ENCODE measurements around the gene MYO7A. TPM values are rescaled to one million over a fixed set of nuclear protein-coding genes. Genes with fewer than 3 reads are reported as not detected.

The MYO7A gene
- total and polyA plus RNA-seq, 2 of the 8 experiments (the other 6 are each of a cell fraction or from before 2014, with no cell fraction given) = 1.5 to 1.9 TPM

DNA sequence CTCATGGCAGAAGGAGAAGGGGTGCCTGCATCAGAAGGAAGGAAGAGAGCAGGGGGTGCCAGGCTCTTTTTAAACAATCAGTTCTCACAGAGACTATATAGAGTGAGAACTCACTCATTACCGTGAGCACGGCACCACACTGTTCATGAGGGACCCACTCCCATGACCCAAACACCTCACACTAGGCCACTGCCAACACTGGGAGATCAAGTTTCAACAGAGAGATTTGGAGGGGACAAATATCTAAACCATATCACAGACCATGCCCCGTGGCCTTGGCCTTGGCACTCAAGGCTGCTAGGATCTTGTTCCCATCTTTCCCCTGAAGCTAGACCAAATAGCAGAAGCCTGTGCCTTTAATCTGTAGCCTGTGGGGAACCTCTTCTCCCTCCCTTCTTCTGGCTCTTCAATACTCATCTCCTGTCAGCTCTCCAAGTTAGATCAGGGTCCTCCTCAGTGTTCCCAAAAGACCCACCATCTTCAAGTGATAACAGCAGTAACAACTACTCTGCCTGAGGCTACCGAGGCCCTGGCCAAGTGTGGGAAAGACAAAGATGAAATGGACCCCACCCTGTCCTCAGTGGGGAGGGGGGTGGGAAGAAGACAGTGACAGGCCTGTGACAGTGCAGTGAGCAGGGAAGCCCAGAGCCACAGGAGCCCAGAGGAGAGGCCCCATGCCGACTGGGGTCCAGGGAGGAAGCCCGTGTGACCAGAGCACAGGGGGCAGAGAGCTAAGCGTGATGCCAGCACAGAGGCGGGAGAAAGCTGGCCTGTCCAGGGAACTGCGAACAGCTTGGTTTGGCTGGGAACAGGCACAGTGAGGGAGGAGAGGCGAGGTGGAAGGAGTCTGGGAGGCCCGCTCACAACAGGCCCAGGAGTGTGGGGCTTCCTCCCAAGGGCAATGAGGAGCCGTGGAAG is 72.6 kb downstream of the MYO7A start (continued):
- TF ChIP-seq, protein P1, sequence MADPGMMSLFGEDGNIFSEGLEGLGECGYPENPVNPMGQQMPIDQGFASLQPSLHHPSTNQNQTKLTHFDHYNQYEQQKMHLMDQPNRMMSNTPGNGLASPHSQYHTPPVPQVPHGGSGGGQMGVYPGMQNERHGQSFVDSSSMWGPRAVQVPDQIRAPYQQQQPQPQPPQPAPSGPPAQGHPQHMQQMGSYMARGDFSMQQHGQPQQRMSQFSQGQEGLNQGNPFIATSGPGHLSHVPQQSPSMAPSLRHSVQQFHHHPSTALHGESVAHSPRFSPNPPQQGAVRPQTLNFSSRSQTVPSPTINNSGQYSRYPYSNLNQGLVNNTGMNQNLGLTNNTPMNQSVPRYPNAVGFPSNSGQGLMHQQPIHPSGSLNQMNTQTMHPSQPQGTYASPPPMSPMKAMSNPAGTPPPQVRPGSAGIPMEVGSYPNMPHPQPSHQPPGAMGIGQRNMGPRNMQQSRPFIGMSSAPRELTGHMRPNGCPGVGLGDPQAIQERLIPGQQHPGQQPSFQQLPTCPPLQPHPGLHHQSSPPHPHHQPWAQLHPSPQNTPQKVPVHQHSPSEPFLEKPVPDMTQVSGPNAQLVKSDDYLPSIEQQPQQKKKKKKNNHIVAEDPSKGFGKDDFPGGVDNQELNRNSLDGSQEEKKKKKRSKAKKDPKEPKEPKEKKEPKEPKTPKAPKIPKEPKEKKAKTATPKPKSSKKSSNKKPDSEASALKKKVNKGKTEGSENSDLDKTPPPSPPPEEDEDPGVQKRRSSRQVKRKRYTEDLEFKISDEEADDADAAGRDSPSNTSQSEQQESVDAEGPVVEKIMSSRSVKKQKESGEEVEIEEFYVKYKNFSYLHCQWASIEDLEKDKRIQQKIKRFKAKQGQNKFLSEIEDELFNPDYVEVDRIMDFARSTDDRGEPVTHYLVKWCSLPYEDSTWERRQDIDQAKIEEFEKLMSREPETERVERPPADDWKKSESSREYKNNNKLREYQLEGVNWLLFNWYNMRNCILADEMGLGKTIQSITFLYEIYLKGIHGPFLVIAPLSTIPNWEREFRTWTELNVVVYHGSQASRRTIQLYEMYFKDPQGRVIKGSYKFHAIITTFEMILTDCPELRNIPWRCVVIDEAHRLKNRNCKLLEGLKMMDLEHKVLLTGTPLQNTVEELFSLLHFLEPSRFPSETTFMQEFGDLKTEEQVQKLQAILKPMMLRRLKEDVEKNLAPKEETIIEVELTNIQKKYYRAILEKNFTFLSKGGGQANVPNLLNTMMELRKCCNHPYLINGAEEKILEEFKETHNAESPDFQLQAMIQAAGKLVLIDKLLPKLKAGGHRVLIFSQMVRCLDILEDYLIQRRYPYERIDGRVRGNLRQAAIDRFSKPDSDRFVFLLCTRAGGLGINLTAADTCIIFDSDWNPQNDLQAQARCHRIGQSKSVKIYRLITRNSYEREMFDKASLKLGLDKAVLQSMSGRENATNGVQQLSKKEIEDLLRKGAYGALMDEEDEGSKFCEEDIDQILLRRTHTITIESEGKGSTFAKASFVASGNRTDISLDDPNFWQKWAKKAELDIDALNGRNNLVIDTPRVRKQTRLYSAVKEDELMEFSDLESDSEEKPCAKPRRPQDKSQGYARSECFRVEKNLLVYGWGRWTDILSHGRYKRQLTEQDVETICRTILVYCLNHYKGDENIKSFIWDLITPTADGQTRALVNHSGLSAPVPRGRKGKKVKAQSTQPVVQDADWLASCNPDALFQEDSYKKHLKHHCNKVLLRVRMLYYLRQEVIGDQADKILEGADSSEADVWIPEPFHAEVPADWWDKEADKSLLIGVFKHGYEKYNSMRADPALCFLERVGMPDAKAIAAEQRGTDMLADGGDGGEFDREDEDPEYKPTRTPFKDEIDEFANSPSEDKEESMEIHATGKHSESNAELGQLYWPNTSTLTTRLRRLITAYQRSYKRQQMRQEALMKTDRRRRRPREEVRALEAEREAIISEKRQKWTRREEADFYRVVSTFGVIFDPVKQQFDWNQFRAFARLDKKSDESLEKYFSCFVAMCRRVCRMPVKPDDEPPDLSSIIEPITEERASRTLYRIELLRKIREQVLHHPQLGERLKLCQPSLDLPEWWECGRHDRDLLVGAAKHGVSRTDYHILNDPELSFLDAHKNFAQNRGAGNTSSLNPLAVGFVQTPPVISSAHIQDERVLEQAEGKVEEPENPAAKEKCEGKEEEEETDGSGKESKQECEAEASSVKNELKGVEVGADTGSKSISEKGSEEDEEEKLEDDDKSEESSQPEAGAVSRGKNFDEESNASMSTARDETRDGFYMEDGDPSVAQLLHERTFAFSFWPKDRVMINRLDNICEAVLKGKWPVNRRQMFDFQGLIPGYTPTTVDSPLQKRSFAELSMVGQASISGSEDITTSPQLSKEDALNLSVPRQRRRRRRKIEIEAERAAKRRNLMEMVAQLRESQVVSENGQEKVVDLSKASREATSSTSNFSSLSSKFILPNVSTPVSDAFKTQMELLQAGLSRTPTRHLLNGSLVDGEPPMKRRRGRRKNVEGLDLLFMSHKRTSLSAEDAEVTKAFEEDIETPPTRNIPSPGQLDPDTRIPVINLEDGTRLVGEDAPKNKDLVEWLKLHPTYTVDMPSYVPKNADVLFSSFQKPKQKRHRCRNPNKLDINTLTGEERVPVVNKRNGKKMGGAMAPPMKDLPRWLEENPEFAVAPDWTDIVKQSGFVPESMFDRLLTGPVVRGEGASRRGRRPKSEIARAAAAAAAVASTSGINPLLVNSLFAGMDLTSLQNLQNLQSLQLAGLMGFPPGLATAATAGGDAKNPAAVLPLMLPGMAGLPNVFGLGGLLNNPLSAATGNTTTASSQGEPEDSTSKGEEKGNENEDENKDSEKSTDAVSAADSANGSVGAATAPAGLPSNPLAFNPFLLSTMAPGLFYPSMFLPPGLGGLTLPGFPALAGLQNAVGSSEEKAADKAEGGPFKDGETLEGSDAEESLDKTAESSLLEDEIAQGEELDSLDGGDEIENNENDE (IDR thresholded peaks at IDR 0.05; ENCODE audit: insufficient replicate concordance, low read length) = no peak
- no peak for TF ChIP-seq CREB1 (IDR thresholded peaks at IDR 0.05)
- TF ChIP-seq PHF8 (conservative IDR thresholded peaks at IDR 0.05; ENCODE audit: low read depth, low read length) = no peak
- no peak for TF ChIP-seq POLR2A (IDR thresholded peaks at IDR 0.05; ENCODE audit: control extremely low read depth in 1 of 2, low read depth in 2 of 2, low read length in 2 of 2)
- TF ChIP-seq RBBP5 (IDR thresholded peaks at IDR 0.05; ENCODE audit: borderline replicate concordance, low read depth, low read length) = no peak
- TF ChIP-seq CHD2 (IDR thresholded peaks at IDR 0.05; ENCODE audit: low read length) = no peak
- TF ChIP-seq TEAD4 (IDR thresholded peaks at IDR 0.05; ENCODE audit: low read depth, low read length) = no peak
- TF ChIP-seq CTBP2 (IDR thresholded peaks at IDR 0.05; ENCODE audit: borderline replicate concordance, insufficient read depth, insufficient read length, low read length) = no peak
- no peak for TF ChIP-seq KDM5A (IDR thresholded peaks at IDR 0.05; ENCODE audit: low read length)
